ENCODE data around the gene NIT1. TPM values are rescaled to one million over a fixed set of nuclear protein-coding genes. Genes with fewer than 3 reads are reported as not detected.

NIT1 gene
- total RNA-seq, 4 donors from 2014 or later = 26.6 to 35.8 (median 30.2) TPM

- DNase-seq (ENCODE audit: low spot score in 2 of 2) = no peak
- H3K4me3 ChIP-seq (ENCODE audit: low read depth, poor library complexity, severe bottlenecking) = no peak overlapping the region
- intact Hi-C loops (cut with DNase I; ENCODE audit: low total_unique reads) = no loop called here
- WGBS, 2 donors = 58 to 64% methylated on average over 1 of the region's 1 CpG
- TF ChIP-seq POLR2A (IDR thresholded peaks at IDR 0.05) = no peak
- no peak for TF ChIP-seq CTCF (IDR thresholded peaks at IDR 0.05)
These were observed 12.4 kb downstream of the NIT1 start for GRCh38 chr1:161130266-161130665.

- peak overlapping the region; percentile 60 for H3K4me3 ChIP-seq (ENCODE audit: low read depth, poor library complexity, severe bottlenecking)
- intact Hi-C loops (cut with DNase I; ENCODE audit: low total_unique reads) = no loop called here
- WGBS, 2 donors = 3% methylated on average over 22 of the region's 22 CpGs
- DNase-seq (ENCODE audit: low spot score in 2 of 2) = no peak
- TF ChIP-seq POLR2A (IDR thresholded peaks at IDR 0.05) (no peak), CTCF (IDR thresholded peaks at IDR 0.05) (no peak)
These were observed 13.9 kb downstream of the NIT1 start for GRCh38 chr1:161131523-161132409.

GRCh38 chr1:161132410-161133219 is 14.7 kb downstream of the NIT1 start, which contains the start of gene DEDD:
Gene DEDD, minus strand, starts transcription at chr1:161132667. Its CDS starts 8,205 bp downstream, at chr1:161124462.
- 1% methylated on average over 39 to 64 of the region's 68 CpGs for WGBS, 2 donors
- no peak for TF ChIP-seq POLR2A (IDR thresholded peaks at IDR 0.05)
- TF ChIP-seq CTCF (IDR thresholded peaks at IDR 0.05) = no peak
- intact Hi-C loops (cut with DNase I; ENCODE audit: low total_unique reads) = no loop called here
- peak; percentile 95 to 99 for DNase-seq (ENCODE audit: low spot score in 2 of 2)
- peak within 1 kb of the TSS; percentile 60 for H3K4me3 ChIP-seq (ENCODE audit: low read depth, poor library complexity, severe bottlenecking)

- DNase-seq (ENCODE audit: low spot score in 2 of 2) = no peak
These were observed 15.4 kb downstream of the NIT1 start for GRCh38 chr1:161133220-161133740.

GRCh38 chr1:161137881-161138280 is 20.0 kb downstream of the NIT1 start:
- no peak for DNase-seq (ENCODE audit: low spot score in 2 of 2)
- intact Hi-C loops (cut with DNase I; ENCODE audit: low total_unique reads) = no loop called here
- 61 to 82% methylated on average over 3 of the region's 3 CpGs for WGBS, 2 donors
- H3K4me3 ChIP-seq (ENCODE audit: low read depth, poor library complexity, severe bottlenecking) = no peak overlapping the region
- no peak for TF ChIP-seq CTCF (IDR thresholded peaks at IDR 0.05)
- TF ChIP-seq POLR2A (IDR thresholded peaks at IDR 0.05) = no peak

More at GRCh38 chr1:161133220-161133740, 15.4 kb downstream of the NIT1 start:
- TF ChIP-seq POLR2A (IDR thresholded peaks at IDR 0.05) = no peak
- intact Hi-C loops (cut with DNase I; ENCODE audit: low total_unique reads) = no loop called here
- 5 to 6% methylated on average over 11 of the region's 11 CpGs for WGBS, 2 donors
- H3K4me3 ChIP-seq (ENCODE audit: low read depth, poor library complexity, severe bottlenecking) = peak overlapping the region; percentile 60

- WGBS, 2 donors = 75 to 84% methylated on average over 1 of the region's 1 CpG
- TF ChIP-seq CTCF (IDR thresholded peaks at IDR 0.05) (no peak), POLR2A (IDR thresholded peaks at IDR 0.05) (no peak)
- DNase-seq (ENCODE audit: low spot score in 2 of 2) = no peak
- H3K4me3 ChIP-seq (ENCODE audit: low read depth, poor library complexity, severe bottlenecking) = no peak overlapping the region
- intact Hi-C loops (cut with DNase I; ENCODE audit: low total_unique reads) = no loop called here
These were observed 20.5 kb downstream of the NIT1 start for GRCh38 chr1:161138431-161138830.

All from lower leg skin (tissue), 4 donors.